Endothelial cell of umbilical vein (primary cell): ENCODE results near the gene GJC3. TPM values are rescaled to one million over a fixed set of nuclear protein-coding genes. Genes with fewer than 3 reads are reported as not detected.

Experiments
- BruUV-seq: library from RNA; stranded (reverse); fragments of 400-500 nt; replicated peaks from 2 replicates; lab custom pipeline; 2021; lab: Mats Ljungman, UMichigan
- CTCF ChIA-PET: fragments of 300-600, 350-600 bp; sonication (Branson Sonifier 250); formaldehyde crosslinking; loops from one replicate; lab custom pipeline; 2021; ENCODE audit warnings: antibody characterized with exemption, inconsistent platforms; lab: Charles Lee
- POLR2A ChIA-PET: fragments of 300-600, 350-600 bp; sonication (Branson Sonifier 250); formaldehyde crosslinking; loops from one replicate; lab custom pipeline; 2021; ENCODE audit warnings: antibody characterized with exemption, inconsistent platforms; lab: Charles Lee
- DNase-seq: peaks from one replicate; pipeline ENCODE4 v3.0.0-alpha.2; 2011; ENCODE audit warnings: low read depth, low spot score
- FAIRE-seq: peaks from 2 replicates; lab custom pipeline; 2011; peaks lifted over from hg19 to GRCh38; lab: Jason Lieb, UNC
- H2AFZ ChIP-seq: 2 replicates; pipeline ENCODE4 v1.6.0; 2012; ENCODE audit warnings: low read depth, low read length, control low read depth, inconsistent platforms
- H3K27ac ChIP-seq: 2 replicates; pipeline ENCODE4 v1.5.1; 2011; ENCODE audit warnings: low read depth, mild to moderate bottlenecking, control low read depth, low read length, moderate library complexity; ENCODE audit not compliant: insufficient read depth
- H3K27me3 ChIP-seq, 2 experiments: 2 replicates each; pipeline versions ENCODE4 v1.6.0 to v1.6.1; 2011; ENCODE audit warnings: low read length in 2 of 2, mixed read lengths in 1 of 2; ENCODE audit not compliant: control insufficient read depth in 2 of 2, insufficient read depth in 2 of 2
- H3K36me3 ChIP-seq, 2 experiments: 2 replicates in 1 of 2; 3 replicates in 1 of 2; pipeline ENCODE4 v1.5.1; 2011; ENCODE audit warnings: low read length in 2 of 2, mild to moderate bottlenecking in 1 of 2, moderate library complexity in 1 of 2; ENCODE audit not compliant: control insufficient read depth in 2 of 2, insufficient read depth in 2 of 2; ENCODE audit errors: extremely low read depth in 1 of 2
- H3K4me1 ChIP-seq: 3 replicates; pipeline ENCODE4 v1.5.1; 2011; ENCODE audit warnings: mild to moderate bottlenecking, low read length; ENCODE audit not compliant: control insufficient read depth, insufficient read depth; ENCODE audit errors: extremely low read depth
- H3K4me2 ChIP-seq: 2 replicates; pipeline ENCODE4 v1.6.1; 2011; ENCODE audit warnings: low read length, control low read depth, mixed read lengths; ENCODE audit not compliant: insufficient read depth
- H3K4me3 ChIP-seq, 3 experiments: fragments of 200-600 bp in 1 of 3; sonication (generic), shearing (Covaris generic) in 1 of 3; replicated peaks in 1 of 3; 2 replicates each; pipeline ENCODE4 v1.5.1; 2011 to 2016; ENCODE audit warnings: control low read depth in 3 of 3, low read length in 3 of 3, mild to moderate bottlenecking in 2 of 3, inconsistent platforms in 1 of 3, low read depth in 1 of 3, moderate library complexity in 1 of 3; ENCODE audit not compliant: insufficient read depth in 1 of 3
- H3K79me2 ChIP-seq: 2 replicates; pipeline ENCODE4 v1.6.0; 2012; ENCODE audit warnings: low read length, inconsistent platforms; ENCODE audit not compliant: control insufficient read depth, insufficient read depth
- H3K9ac ChIP-seq: replicated peaks from 2 replicates; pipeline ENCODE3; 2011; ENCODE audit warnings: low read length, control low read depth; ENCODE audit not compliant: insufficient read depth; ENCODE audit errors: extremely low read depth
- H3K9me1 ChIP-seq: replicated peaks from 3 replicates; pipeline ENCODE4 v1.6.0; 2011; ENCODE audit warnings: mild to moderate bottlenecking, low read length; ENCODE audit not compliant: control insufficient read depth, insufficient read depth; ENCODE audit errors: extremely low read depth
- H3K9me3 ChIP-seq: replicated peaks from 2 replicates; pipeline ENCODE4 v1.5.1; 2012; ENCODE audit warnings: low read length, inconsistent platforms; ENCODE audit not compliant: control insufficient read depth, insufficient read depth
- H4K20me1 ChIP-seq: replicated peaks from 2 replicates; pipeline ENCODE3; 2011; ENCODE audit warnings: mild to moderate bottlenecking, low read length; ENCODE audit not compliant: control insufficient read depth, insufficient read depth; ENCODE audit errors: extremely low read depth
- EZH2 ChIP-seq: IDR thresholded peaks from 2 replicates; pipeline ENCODE4 v1.6.1; 2012; ENCODE audit warnings: borderline replicate concordance, low read depth, mild to moderate bottlenecking, moderate library complexity, low read length, inconsistent platforms; ENCODE audit not compliant: severe bottlenecking
- FOS ChIP-seq: IDR thresholded peaks from 2 replicates; pipeline ENCODE4 v1.6.1; 2011; ENCODE audit warnings: mild to moderate bottlenecking, low read length, moderate library complexity, borderline replicate concordance; ENCODE audit not compliant: insufficient read depth
- GATA2 ChIP-seq: IDR thresholded peaks from 2 replicates; pipeline ENCODE4 v1.7.0; 2011; ENCODE audit warnings: low read depth, mild to moderate bottlenecking, moderate library complexity, mixed read lengths, low read length; ENCODE audit not compliant: insufficient read length, insufficient read depth
- JUN ChIP-seq: IDR thresholded peaks from 2 replicates; pipeline ENCODE4 v1.6.1; 2011; ENCODE audit warnings: borderline replicate concordance, low read depth; ENCODE audit not compliant: insufficient read length, insufficient read depth
- MYC ChIP-seq: IDR thresholded peaks from one replicate; pipeline ENCODE4 v1.6.1; 2011; ENCODE audit warnings: mild to moderate bottlenecking, low read depth, low read length
- POLR2A ChIP-seq: IDR thresholded peaks from 2 replicates; pipeline ENCODE4 v1.6.1; 2012; ENCODE audit warnings: low read depth, mild to moderate bottlenecking, control low read depth, low read length
- POLR2AphosphoS5 ChIP-seq: IDR thresholded peaks from 2 replicates; pipeline ENCODE4 v1.6.1; 2012; ENCODE audit warnings: low read depth, mild to moderate bottlenecking, control low read depth, low read length, moderate library complexity; ENCODE audit not compliant: insufficient read depth
- dilution Hi-C: fragments of 300-500 bp; cut with MboI; formaldehyde crosslinking; loops from one replicate; pipeline ENCODE4 v1.15.0; 2019; ENCODE audit warnings: low sequenced_read_pairs; ENCODE audit not compliant: extremely low pct_ligation_motif_present
- intact Hi-C: fragments of 100-400 bp; cut with micrococcal nuclease; formaldehyde crosslinking; loops from one replicate; pipeline ENCODE4 v1.10.0; 2022
- polyA plus RNA-seq, 4 experiments: library from polyadenylated mRNA; depleted of rRNA in 3 of 4; stranded (reverse) in 3 of 4; unstranded in 1 of 4; fragments of >200 nt; gene quantifications; 2 replicates each; pipeline versions ENCODE4 v1.2.1 to v1.2.3, GENCODE V29; 2011 to 2012; ENCODE audit warnings: missing spikeins in 1 of 4
- total RNA-seq: library from RNA; stranded (reverse); gene quantifications from 2 replicates; pipeline ENCODE4 v1.2.3, GENCODE V29; 2021
- TF ChIP-seq, protein P1 (sequence below), 2 donors: IDR thresholded peaks; 1 replicate in 1 of 2; 2 replicates in 1 of 2; pipeline ENCODE4 v1.5.1; 2011; ENCODE audit warnings: low read length in 2 of 2, mild to moderate bottlenecking in 2 of 2, moderate library complexity in 2 of 2, control low read depth in 1 of 2, inconsistent platforms in 1 of 2, low read depth in 1 of 2; ENCODE audit not compliant: insufficient read depth in 1 of 2; ENCODE audit errors: extremely low read depth in 1 of 2
- TF ChIP-seq, protein P2 (sequence below): IDR thresholded peaks from 2 replicates; pipeline ENCODE4 v1.6.1; 2011; ENCODE audit not compliant: insufficient read depth, insufficient read length

Gene GJC3
- total and polyA plus RNA-seq, 2 donors (not counting 3 experiments of a cell fraction or from before 2014, with no cell fraction given) = 0.28 TPM; not detected in 1

DNA sequence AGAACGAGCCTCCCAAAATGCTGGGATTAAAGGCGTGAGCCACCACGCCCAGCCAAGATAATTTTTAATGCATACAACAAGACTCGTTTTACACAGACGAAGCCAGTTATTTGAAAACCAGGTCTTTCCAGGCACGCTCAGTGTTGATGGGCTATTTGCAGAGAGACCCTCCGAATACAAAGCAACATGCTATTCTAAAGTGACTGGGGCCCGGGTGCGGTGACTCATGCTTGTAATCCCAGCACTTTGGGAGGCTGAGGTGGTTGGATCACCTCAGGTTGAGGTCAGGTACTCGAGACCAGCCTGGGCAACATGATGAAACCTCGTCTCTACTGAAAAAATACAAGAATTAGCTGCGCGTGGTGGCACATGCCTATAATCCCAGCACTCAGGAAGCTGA, 47.2 kb upstream of the GJC3 start:
- FAIRE-seq = no peak
- TF ChIP-seq POLR2A = no peak
- TF ChIP-seq, protein P1, sequence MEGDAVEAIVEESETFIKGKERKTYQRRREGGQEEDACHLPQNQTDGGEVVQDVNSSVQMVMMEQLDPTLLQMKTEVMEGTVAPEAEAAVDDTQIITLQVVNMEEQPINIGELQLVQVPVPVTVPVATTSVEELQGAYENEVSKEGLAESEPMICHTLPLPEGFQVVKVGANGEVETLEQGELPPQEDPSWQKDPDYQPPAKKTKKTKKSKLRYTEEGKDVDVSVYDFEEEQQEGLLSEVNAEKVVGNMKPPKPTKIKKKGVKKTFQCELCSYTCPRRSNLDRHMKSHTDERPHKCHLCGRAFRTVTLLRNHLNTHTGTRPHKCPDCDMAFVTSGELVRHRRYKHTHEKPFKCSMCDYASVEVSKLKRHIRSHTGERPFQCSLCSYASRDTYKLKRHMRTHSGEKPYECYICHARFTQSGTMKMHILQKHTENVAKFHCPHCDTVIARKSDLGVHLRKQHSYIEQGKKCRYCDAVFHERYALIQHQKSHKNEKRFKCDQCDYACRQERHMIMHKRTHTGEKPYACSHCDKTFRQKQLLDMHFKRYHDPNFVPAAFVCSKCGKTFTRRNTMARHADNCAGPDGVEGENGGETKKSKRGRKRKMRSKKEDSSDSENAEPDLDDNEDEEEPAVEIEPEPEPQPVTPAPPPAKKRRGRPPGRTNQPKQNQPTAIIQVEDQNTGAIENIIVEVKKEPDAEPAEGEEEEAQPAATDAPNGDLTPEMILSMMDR (IDR thresholded peaks at IDR 0.05; ENCODE audit: extremely low read depth in 1 of 2, insufficient read depth in 1 of 2, low read depth in 1 of 2, low read length in 2 of 2) = no peak
- no peak for TF ChIP-seq JUN
- TF ChIP-seq POLR2AphosphoS5 = no peak
- TF ChIP-seq, protein P2, sequence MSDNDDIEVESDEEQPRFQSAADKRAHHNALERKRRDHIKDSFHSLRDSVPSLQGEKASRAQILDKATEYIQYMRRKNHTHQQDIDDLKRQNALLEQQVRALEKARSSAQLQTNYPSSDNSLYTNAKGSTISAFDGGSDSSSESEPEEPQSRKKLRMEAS = no peak
- no peak for TF ChIP-seq EZH2
- TF ChIP-seq MYC = no peak
- no peak for TF ChIP-seq GATA2
- TF ChIP-seq FOS = no peak
- Histone ChIP-seq H3K36me3 (no peaks in the 10 kb centered on the region), H3K4me1 (no peaks in the 10 kb centered on the region), H2AFZ (no peak overlapping the region), H3K4me2 (no peak overlapping the region), H4K20me1 (no peaks in the 10 kb centered on the region), H3K79me2 (no peaks in the 10 kb centered on the region), H3K4me3 (no peak overlapping the region), H3K27me3 (peaks cover 0 to 5% of the 10 kb centered on the region in 2 experiments), H3K9ac (no peak overlapping the region), H3K9me1 (no peaks in the 10 kb centered on the region), H3K27ac (no peak overlapping the region), H3K9me3 (no peaks in the 10 kb centered on the region)
- no peak for DNase-seq
- POLR2A ChIA-PET = no interaction called here
- no TSS peak for BruUV-seq
- intact Hi-C loops = loop anchor here (5.0 kb wide), 1 partner anchor 76 kb away; no protein-coding TSS in a partner anchor
- CTCF ChIA-PET = interaction anchor here (1.5 kb wide), 1 partner anchor 77 kb away, joined by 3 read pairs; no protein-coding TSS in a partner anchor
- dilution Hi-C loops = no loop called here
